ENCODE data around the gene PRSS38.

GRCh38 chr1:227766015-227766634, 49.4 kb upstream of the PRSS38 start:
- TF ChIP-seq EZH2 (IDR thresholded peaks at IDR 0.05; ENCODE audit: borderline replicate concordance, low read depth, low read length, severe bottlenecking) (no peak), MYC (IDR thresholded peaks at IDR 0.05; ENCODE audit: low read depth, low read length) (no peak)
- TF ChIP-seq, protein P1, sequence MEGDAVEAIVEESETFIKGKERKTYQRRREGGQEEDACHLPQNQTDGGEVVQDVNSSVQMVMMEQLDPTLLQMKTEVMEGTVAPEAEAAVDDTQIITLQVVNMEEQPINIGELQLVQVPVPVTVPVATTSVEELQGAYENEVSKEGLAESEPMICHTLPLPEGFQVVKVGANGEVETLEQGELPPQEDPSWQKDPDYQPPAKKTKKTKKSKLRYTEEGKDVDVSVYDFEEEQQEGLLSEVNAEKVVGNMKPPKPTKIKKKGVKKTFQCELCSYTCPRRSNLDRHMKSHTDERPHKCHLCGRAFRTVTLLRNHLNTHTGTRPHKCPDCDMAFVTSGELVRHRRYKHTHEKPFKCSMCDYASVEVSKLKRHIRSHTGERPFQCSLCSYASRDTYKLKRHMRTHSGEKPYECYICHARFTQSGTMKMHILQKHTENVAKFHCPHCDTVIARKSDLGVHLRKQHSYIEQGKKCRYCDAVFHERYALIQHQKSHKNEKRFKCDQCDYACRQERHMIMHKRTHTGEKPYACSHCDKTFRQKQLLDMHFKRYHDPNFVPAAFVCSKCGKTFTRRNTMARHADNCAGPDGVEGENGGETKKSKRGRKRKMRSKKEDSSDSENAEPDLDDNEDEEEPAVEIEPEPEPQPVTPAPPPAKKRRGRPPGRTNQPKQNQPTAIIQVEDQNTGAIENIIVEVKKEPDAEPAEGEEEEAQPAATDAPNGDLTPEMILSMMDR (IDR thresholded peaks at IDR 0.05; ENCODE audit: extremely low read depth in 1 of 2, insufficient read depth in 1 of 2, low read depth in 1 of 2, low read length in 2 of 2): no peak
